Type B pancreatic cell (in vitro differentiated cells): ENCODE results near the gene SEC63. TPM values are rescaled to one million over a fixed set of nuclear protein-coding genes. Genes with fewer than 3 reads are reported as not detected.
"Not testable (repeated sequence)": the region's sequence is repeated elsewhere in the genome, so short reads cannot be mapped to it uniquely, and the experiment has no call there.

ENCODE experiments used
- DNase-seq: peaks from one replicate; pipeline ENCODE4 v3.0.0; 2021; ENCODE audit warnings: mixed read lengths; ENCODE audit not compliant: unreplicated experiment; ENCODE audit errors: extremely low spot score
- H3K27ac Mint-ChIP-seq: 2 replicates; pipeline ENCODE4 v1.8.0; 2021; ENCODE audit warnings: mild to moderate bottlenecking, mixed read lengths
- H3K27me3 Mint-ChIP-seq: 2 replicates; pipeline ENCODE4 v1.8.0; 2021; ENCODE audit warnings: mixed read lengths
- H3K36me3 Mint-ChIP-seq: 2 replicates; pipeline ENCODE4 v1.8.0; 2021; ENCODE audit warnings: mixed read lengths
- H3K4me1 Mint-ChIP-seq: one replicate; pipeline ENCODE4 v1.8.0; 2021; ENCODE audit warnings: mixed read lengths; ENCODE audit not compliant: unreplicated experiment
- H3K4me3 Mint-ChIP-seq: 2 replicates; pipeline ENCODE4 v1.8.0; 2021; ENCODE audit warnings: mild to moderate bottlenecking, mixed read lengths
- H3K9me3 Mint-ChIP-seq: 2 replicates; pipeline ENCODE4 v1.8.0; 2021; ENCODE audit warnings: mixed read lengths
- total RNA-seq: library from RNA; stranded (reverse); gene quantifications from 2 replicates; pipeline ENCODE4 v1.2.1, GENCODE V29; 2021; ENCODE audit warnings: low replicate concordance
- TF ChIP-seq, protein P1 (sequence below): fragments of 200-600 bp; sonication (generic); conservative IDR thresholded peaks from 2 replicates; pipeline ENCODE4 v1.5.0; 2021; ENCODE audit warnings: antibody characterized with exemption, mild to moderate bottlenecking

SEC63 gene
- total RNA-seq, 1 donor from 2014 or later: 106 TPM

- peak overlapping the region; percentile 15 for H3K27ac Mint-ChIP-seq
These were observed 16.8 kb downstream of the SEC63 start for GRCh38 chr6:107941199-107941598.

DNA sequence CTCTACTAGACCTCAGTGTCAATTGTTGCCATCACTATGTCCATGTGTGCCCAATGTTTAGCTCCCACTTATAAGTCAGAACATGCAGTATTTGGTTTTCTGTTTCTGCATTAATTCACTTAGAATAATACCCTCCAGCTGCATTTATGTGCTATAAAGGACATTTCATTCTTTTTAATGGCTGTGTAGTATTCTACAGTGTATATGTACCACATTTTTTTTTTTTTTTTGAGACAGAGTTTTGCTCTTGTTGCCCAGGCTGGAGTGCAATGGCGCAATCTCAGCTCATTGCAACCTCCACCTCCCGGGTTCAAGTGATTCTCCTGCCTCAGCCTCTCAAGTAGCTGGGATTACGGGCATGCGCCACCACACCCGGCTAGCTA, 21.1 kb downstream of the SEC63 start:
- H3K4me3 Mint-ChIP-seq, H3K27me3 Mint-ChIP-seq, DNase-seq, H3K27ac Mint-ChIP-seq: not testable (repeated sequence)
- Mint-ChIP-seq H3K9me3 (peaks cover 15% of the 10 kb centered on the region), H3K36me3 (peaks cover 42% of the 10 kb centered on the region), H3K4me1 (peaks cover 14% of the 10 kb centered on the region)

More at GRCh38 chr6:107941199-107941598, 16.8 kb downstream of the SEC63 start:
- no peaks in the 10 kb centered on the region for H3K9me3 Mint-ChIP-seq
- H3K4me1 Mint-ChIP-seq: peaks cover 23% of the 10 kb centered on the region
- no peak for DNase-seq
- no peak overlapping the region for H3K4me3 Mint-ChIP-seq
- TF ChIP-seq, protein P1, sequence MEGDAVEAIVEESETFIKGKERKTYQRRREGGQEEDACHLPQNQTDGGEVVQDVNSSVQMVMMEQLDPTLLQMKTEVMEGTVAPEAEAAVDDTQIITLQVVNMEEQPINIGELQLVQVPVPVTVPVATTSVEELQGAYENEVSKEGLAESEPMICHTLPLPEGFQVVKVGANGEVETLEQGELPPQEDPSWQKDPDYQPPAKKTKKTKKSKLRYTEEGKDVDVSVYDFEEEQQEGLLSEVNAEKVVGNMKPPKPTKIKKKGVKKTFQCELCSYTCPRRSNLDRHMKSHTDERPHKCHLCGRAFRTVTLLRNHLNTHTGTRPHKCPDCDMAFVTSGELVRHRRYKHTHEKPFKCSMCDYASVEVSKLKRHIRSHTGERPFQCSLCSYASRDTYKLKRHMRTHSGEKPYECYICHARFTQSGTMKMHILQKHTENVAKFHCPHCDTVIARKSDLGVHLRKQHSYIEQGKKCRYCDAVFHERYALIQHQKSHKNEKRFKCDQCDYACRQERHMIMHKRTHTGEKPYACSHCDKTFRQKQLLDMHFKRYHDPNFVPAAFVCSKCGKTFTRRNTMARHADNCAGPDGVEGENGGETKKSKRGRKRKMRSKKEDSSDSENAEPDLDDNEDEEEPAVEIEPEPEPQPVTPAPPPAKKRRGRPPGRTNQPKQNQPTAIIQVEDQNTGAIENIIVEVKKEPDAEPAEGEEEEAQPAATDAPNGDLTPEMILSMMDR: no peak
- H3K27me3 Mint-ChIP-seq: no peaks in the 10 kb centered on the region
- peaks cover 22% of the 10 kb centered on the region for H3K36me3 Mint-ChIP-seq

DNA sequence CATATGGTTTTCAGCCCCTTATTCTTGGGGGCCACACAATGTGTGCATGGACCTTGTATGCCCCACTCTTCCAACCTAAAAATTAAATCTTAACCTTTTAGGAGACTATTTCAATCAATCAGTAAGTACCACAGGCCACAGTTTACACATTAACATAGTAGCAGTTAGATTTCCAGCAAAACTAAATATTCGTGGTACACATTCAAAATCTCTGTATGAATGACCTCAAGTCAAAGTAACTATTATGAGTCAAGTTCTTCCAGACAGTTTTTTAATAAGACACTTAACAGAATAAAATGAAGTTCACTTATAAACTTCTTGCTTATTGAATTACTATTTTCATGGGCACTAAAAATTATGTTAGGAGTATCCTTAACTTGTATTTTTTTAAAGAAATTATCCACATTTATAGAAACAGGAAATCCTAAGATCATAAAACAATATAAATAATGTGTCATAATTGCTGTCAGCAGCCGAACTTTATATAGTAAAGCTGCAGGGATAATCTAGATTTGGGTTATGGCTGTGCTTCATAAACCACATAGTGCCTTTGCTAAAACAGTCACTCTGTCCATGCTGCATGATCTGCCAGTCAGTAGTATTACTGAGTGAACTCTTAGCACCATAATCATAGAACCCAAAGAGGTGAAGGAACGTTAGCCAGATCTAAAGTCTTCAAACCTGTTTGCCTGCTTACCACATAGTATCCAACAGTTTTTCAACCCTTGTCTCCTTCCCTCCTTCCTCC, 21.7 kb downstream of the SEC63 start:
- H3K4me3 Mint-ChIP-seq: no peak overlapping the region
- DNase-seq: no peak
- peaks cover 12% of the 10 kb centered on the region for H3K4me1 Mint-ChIP-seq
- H3K27ac Mint-ChIP-seq: no peak overlapping the region
- H3K9me3 Mint-ChIP-seq: peaks cover 17% of the 10 kb centered on the region
- no peaks in the 10 kb centered on the region for H3K27me3 Mint-ChIP-seq
- peaks cover 45% of the 10 kb centered on the region for H3K36me3 Mint-ChIP-seq
- TF ChIP-seq, protein P1: no peak

DNA sequence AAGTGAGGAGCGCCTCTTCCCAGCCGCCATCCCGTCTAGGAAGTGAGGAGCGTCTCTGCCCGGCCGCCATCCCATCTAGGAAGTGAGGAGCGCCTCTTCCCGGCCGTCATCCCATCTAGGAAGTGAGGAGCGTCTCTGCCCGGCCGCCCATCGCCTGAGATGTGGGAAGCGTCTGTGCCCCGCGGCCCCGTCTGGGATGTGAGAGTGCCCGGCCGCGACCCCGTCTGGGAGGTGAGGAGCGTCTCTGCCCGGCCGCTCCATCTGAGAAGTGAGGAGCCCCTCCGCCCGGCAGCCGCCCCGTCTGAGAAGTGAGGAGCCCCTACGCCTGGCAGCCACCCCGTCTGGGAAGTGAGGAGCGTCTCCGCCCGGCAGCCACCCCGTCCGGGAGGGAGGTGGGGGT, 23.8 kb downstream of the SEC63 start:
- H3K9me3 Mint-ChIP-seq: peaks cover 17% of the 10 kb centered on the region
- not testable (repeated sequence) for H3K27me3 Mint-ChIP-seq, H3K4me1 Mint-ChIP-seq, H3K27ac Mint-ChIP-seq, H3K4me3 Mint-ChIP-seq, DNase-seq
- peaks cover 38% of the 10 kb centered on the region for H3K36me3 Mint-ChIP-seq

DNA sequence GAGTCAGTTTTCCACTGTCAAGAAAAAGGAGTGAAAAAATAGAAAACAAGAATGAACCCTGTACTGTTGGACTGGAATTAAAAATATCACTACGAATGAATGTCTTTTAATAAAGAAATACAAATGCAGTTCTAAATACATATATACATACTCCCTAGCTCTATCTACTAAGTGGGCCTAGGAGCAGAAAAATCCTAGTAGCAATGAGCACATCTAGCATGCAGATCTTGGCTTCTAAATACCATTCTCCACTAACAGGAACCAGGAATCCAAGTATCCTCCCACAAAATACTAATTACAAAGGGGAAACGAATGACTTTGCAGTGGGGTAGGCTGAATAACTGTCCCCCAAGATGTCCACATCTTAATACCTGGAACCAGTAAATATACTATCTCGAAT, 25.4 kb downstream of the SEC63 start:
- Mint-ChIP-seq H3K36me3 (peaks cover 47% of the 10 kb centered on the region), H3K4me1 (no peaks in the 10 kb centered on the region), H3K4me3 (no peak overlapping the region), H3K9me3 (peaks cover 17% of the 10 kb centered on the region), H3K27ac (no peak overlapping the region), H3K27me3 (no peaks in the 10 kb centered on the region)
- TF ChIP-seq, protein P1: no peak
- DNase-seq: no peak

GRCh38 chr6:107931894-107932293, 26.1 kb downstream of the SEC63 start:
- no peak for DNase-seq
- TF ChIP-seq, protein P1: no peak
- no peak overlapping the region for H3K27ac Mint-ChIP-seq
- H3K9me3 Mint-ChIP-seq: peaks cover 17% of the 10 kb centered on the region
- peaks cover 44% of the 10 kb centered on the region for H3K36me3 Mint-ChIP-seq
- no peak overlapping the region for H3K4me3 Mint-ChIP-seq
- no peaks in the 10 kb centered on the region for H3K27me3 Mint-ChIP-seq
- H3K4me1 Mint-ChIP-seq: no peaks in the 10 kb centered on the region
